ENCODE measurements around the gene SERTAD1.

GRCh38 chr19:40410030-40410389, 15.8 kb downstream of the SERTAD1 start:
- TF ChIP-seq POLR2A (IDR thresholded peaks at IDR 0.05): no peak
- TF ChIP-seq, protein P1, sequence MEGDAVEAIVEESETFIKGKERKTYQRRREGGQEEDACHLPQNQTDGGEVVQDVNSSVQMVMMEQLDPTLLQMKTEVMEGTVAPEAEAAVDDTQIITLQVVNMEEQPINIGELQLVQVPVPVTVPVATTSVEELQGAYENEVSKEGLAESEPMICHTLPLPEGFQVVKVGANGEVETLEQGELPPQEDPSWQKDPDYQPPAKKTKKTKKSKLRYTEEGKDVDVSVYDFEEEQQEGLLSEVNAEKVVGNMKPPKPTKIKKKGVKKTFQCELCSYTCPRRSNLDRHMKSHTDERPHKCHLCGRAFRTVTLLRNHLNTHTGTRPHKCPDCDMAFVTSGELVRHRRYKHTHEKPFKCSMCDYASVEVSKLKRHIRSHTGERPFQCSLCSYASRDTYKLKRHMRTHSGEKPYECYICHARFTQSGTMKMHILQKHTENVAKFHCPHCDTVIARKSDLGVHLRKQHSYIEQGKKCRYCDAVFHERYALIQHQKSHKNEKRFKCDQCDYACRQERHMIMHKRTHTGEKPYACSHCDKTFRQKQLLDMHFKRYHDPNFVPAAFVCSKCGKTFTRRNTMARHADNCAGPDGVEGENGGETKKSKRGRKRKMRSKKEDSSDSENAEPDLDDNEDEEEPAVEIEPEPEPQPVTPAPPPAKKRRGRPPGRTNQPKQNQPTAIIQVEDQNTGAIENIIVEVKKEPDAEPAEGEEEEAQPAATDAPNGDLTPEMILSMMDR (IDR thresholded peaks at IDR 0.05): no peak

Measured in heart left ventricle (tissue), 13 donors.